Pancreas (tissue), 8 donors: ENCODE measurements around the gene EFTUD2. TPM values are rescaled to one million over a fixed set of nuclear protein-coding genes. Genes with fewer than 3 reads are reported as not detected.

Source experiments
- microRNA-seq, 2 donors: library from miRNA; unstranded; fragments of <30 nt; microRNA quantifications; one replicate each; pipeline versions ENCODE4 to v1.1.0, GENCODE V29; 2019 to 2020
- polyA plus RNA-seq, 2 donors: library from polyadenylated mRNA; stranded (reverse); fragments of 200-250 nt; gene quantifications; one replicate each; pipeline ENCODE4 v1.2.3, GENCODE V29; 2013
- total RNA-seq, 6 donors: library from RNA; stranded (reverse); fragmentation: NEBNext Ultra II Directional in 4 of 6; extraction: Animal tissue kit (Norgen Biotek cat#: 25700) in 4 of 6; gene quantifications; one replicate each; pipeline versions ENCODE4 v1.2.1 to v1.2.4, GENCODE V29; 2021 to 2023
- donor health status: healthy with polysubstance abuse.
- donor health status: DM: no; HTN: no; CAD: no; lungs with moderate emphysema.
- donor health status: DM: no; HTN: no; CAD: no.
- donor health status: Bipolar disorder and iron deficiency.
- donor health status: DM: yes; HTN: yes; CAD: no.
- donor health status: DM: no; HTN: no; CAD: no.
- donor health status: DM: no; HTN: no; CAD: no.
- donor health status: DM: yes; HTN: yes; CAD: no.

The EFTUD2 gene
- total and polyA plus RNA-seq, 8 donors: 18.8 to 42.7 (median 33.5) TPM

Small RNA genes within 50 kb of the gene (microRNA-seq; reads per million reads assigned to microRNA genes)
- gene MIR6783: 0 to 0.39 reads per million in 2 donors

Other genes with a start within 250 kb of the EFTUD2 start
- gene MEIOC, start 243.0 kb downstream of the EFTUD2 start, total RNA-seq: not detected
- not detected for gene MEIOC, start 243.0 kb downstream of the EFTUD2 start, polyA plus RNA-seq
- 1 to 10 TPM; 6.7 to 9.9 (median 9.5) TPM for gene CCDC43, start 209.7 kb downstream of the EFTUD2 start, total RNA-seq
- gene CCDC43, start 209.7 kb downstream of the EFTUD2 start, polyA plus RNA-seq: 1 to 10 TPM; 6.9 to 8.6 TPM
- 1 to 10 TPM; 1.0 to 5.0 (median 2.3) TPM for gene DBF4B, start 190.8 kb downstream of the EFTUD2 start, total RNA-seq
- 1 to 10 TPM; 3.3 to 5.5 TPM for gene DBF4B, start 190.8 kb downstream of the EFTUD2 start, polyA plus RNA-seq
- gene ADAM11, start 140.5 kb downstream of the EFTUD2 start, total RNA-seq: under 1 TPM; 0.03 to 0.23 (median 0.15) TPM
- gene ADAM11, start 140.5 kb downstream of the EFTUD2 start, polyA plus RNA-seq: under 1 TPM; 0.34 to 0.40 TPM
- 1 to 10 TPM in 4 of 6 donors, under 1 TPM in 2; 0.58 to 3.1 (median 1.1) TPM for gene GJC1, start 69.2 kb downstream of the EFTUD2 start, total RNA-seq
- gene GJC1, start 69.2 kb downstream of the EFTUD2 start, polyA plus RNA-seq: 1 to 10 TPM in 1 of 2 donors, under 1 TPM in 1; 0.84 to 2.0 TPM
- 1 to 10 TPM in 2 of 6 donors, under 1 TPM in 3, not detected in 1; 0.35 to 2.2 (median 0.87) TPM for gene HIGD1B, start 51.6 kb downstream of the EFTUD2 start, total RNA-seq
- gene HIGD1B, start 51.6 kb downstream of the EFTUD2 start, polyA plus RNA-seq: 10 to 100 TPM in 1 of 2 donors, 1 to 10 TPM in 1; 1.4 to 14.6 TPM
- gene GFAP, start 16.1 kb upstream of the EFTUD2 start, total RNA-seq: 1 to 10 TPM in 2 of 6 donors, under 1 TPM in 4; 0.12 to 2.2 (median 0.43) TPM
- 1 to 10 TPM; 1.1 to 2.2 TPM for gene GFAP, start 16.1 kb upstream of the EFTUD2 start, polyA plus RNA-seq
- under 1 TPM in 5 of 6 donors, not detected in 1; 0.05 to 0.53 (median 0.22) TPM for gene KIF18B, start 48.3 kb upstream of the EFTUD2 start, total RNA-seq
- under 1 TPM; 0.05 to 0.11 TPM for gene KIF18B, start 48.3 kb upstream of the EFTUD2 start, polyA plus RNA-seq
- gene C1QL1, start 68.9 kb upstream of the EFTUD2 start, total RNA-seq: 1 to 10 TPM in 5 of 6 donors, under 1 TPM in 1; 0.92 to 4.3 (median 2.7) TPM
- 10 to 100 TPM; 17.0 to 29.3 TPM for gene C1QL1, start 68.9 kb upstream of the EFTUD2 start, polyA plus RNA-seq
- 10 to 100 TPM in 5 of 6 donors, 1 to 10 TPM in 1; 9.3 to 19.2 (median 12.1) TPM for gene DCAKD, start 152.2 kb upstream of the EFTUD2 start, total RNA-seq
- gene DCAKD, start 152.2 kb upstream of the EFTUD2 start, polyA plus RNA-seq: 10 to 100 TPM in 1 of 2 donors, 1 to 10 TPM in 1; 9.8 to 14.1 TPM
- gene NMT1, start 161.9 kb upstream of the EFTUD2 start, total RNA-seq: 10 to 100 TPM; 31.7 to 66.5 (median 43.6) TPM
- gene NMT1, start 161.9 kb upstream of the EFTUD2 start, polyA plus RNA-seq: 10 to 100 TPM; 27.0 to 37.9 TPM
- 1 to 10 TPM; 4.6 to 9.9 (median 8.0) TPM for gene PLCD3, start 233.1 kb upstream of the EFTUD2 start, total RNA-seq
- 10 to 100 TPM in 1 of 2 donors, 1 to 10 TPM in 1; 8.2 to 10.6 TPM for gene PLCD3, start 233.1 kb upstream of the EFTUD2 start, polyA plus RNA-seq
- 10 to 100 TPM; 10.6 to 17.8 (median 12.1) TPM for gene ACBD4, start 236.2 kb upstream of the EFTUD2 start, total RNA-seq
- gene ACBD4, start 236.2 kb upstream of the EFTUD2 start, polyA plus RNA-seq: 10 to 100 TPM; 37.3 to 39.0 TPM
- gene HEXIM1, start 249.0 kb upstream of the EFTUD2 start, total RNA-seq: 10 to 100 TPM in 5 of 6 donors, 1 to 10 TPM in 1; 6.8 to 16.2 (median 12.0) TPM
- gene HEXIM1, start 249.0 kb upstream of the EFTUD2 start, polyA plus RNA-seq: 10 to 100 TPM; 10.9 to 17.2 TPM